ACHN (cell line): ENCODE data around the gene FAM9B.

ENCODE experiments used
- DNase-seq: peaks from one replicate; pipeline ENCODE4 v3.0.0-alpha.2; 2015
- in situ Hi-C: cut with HindIII; loops from 2 replicates; pipeline ENCODE4 v1.10.0; 2017; ENCODE audit warnings: low sequenced_read_pairs, low pct_ligation_motif_present, low pct_unique_long_range_greater_than_20kb

FAM9B gene

GRCh38 chrX:8987672-8988250, 46.2 kb downstream of the FAM9B start:
- DNase-seq, result no peak
- in situ Hi-C loops, result no loop called here

- DNase-seq, result no peak
- in situ Hi-C loops, result no loop called here
Measured at GRCh38 chrX:8984231-8984630, 49.7 kb downstream of the FAM9B start.

- in situ Hi-C loops, result no loop called here
- no peak for DNase-seq
Measured at GRCh38 chrX:8981723-8982122, 52.2 kb downstream of the FAM9B start.

- DNase-seq, result no peak
- in situ Hi-C loops, result no loop called here
Measured at GRCh38 chrX:8980756-8981155, 53.2 kb downstream of the FAM9B start.
